G401 (cell line): ENCODE results near the gene MS4A6E. TPM values are rescaled to one million over a fixed set of nuclear protein-coding genes. Genes with fewer than 3 reads are reported as not detected.
"Not testable (repeated sequence)": the region's sequence is repeated elsewhere in the genome, so short reads cannot be mapped to it uniquely, and the experiment has no call there.

Experiments used
- DNase-seq: peaks from one replicate; pipeline ENCODE4 v3.0.0-alpha.2; 2015; ENCODE audit warnings: low spot score
- in situ Hi-C: cut with HindIII; loops from 2 replicates; pipeline ENCODE4 v1.10.0; 2016; ENCODE audit warnings: low sequenced_read_pairs, mixed read lengths
- total RNA-seq: library from RNA; depleted of rRNA; stranded (reverse); fragments of >200 nt; shearing (Covaris generic); gene quantifications from 2 replicates; pipeline ENCODE4 v1.2.3, GENCODE V29; 2014; rRNA removed

Gene MS4A6E, protein sequence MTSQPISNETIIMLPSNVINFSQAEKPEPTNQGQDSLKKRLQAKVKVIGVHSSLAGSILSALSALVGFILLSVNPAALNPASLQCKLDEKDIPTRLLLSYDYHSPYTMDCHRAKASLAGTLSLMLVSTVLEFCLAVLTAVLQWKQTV
- total RNA-seq: not detected in 2 replicates

DNA sequence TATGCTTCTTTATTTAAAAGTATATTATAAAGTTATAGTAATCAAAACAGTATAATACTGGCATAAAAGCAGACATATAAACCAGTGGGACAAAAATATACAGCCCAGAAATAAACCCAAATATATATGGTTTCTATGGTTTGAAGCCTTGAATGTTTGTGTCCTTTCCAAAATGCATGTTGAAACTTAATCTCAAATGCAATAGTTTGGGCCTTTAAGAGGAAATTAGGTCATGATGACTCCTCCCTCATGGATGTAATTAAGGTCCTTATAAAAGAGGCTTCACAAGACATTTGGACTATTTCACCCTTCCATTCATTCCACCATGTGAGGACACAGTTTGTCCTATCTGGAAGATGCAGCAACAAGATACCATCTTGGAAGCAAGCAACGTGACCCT, at the start of gene MS4A6E:
Gene MS4A6E (plus strand): TSS at position 301 of the 400 bp plus-strand sequence. CDS start 7,641 bp downstream, outside the sequence.
- DNase-seq: no peak
- in situ Hi-C loops: no loop called here

DNA sequence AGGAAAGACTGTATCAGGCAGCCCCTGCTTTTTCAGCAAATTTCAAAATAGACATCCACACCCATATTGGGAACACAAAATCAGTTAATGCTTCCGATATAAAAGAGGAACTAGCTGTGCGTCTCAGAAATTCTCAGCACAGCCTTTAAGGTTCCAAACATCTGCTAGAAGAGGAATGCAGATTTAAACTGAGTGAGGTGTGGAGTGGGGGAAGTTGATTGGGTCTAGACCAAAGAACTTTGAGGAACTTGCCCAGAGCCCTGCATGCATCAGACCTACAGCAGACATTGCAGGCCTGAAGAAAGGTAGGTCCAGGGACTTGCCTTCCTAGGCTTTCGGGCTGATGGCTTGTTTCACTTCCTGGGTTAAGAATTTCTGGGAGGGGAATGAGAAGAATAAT, 46.6 kb upstream of the MS4A6E start, which contains the start of gene MS4A4A:
Gene MS4A4A (plus strand): TSS at position 255 of the 400 bp plus-strand sequence. CDS start 10 bp downstream, at position 265.
- in situ Hi-C loops: no loop called here
- DNase-seq: no peak

DNA sequence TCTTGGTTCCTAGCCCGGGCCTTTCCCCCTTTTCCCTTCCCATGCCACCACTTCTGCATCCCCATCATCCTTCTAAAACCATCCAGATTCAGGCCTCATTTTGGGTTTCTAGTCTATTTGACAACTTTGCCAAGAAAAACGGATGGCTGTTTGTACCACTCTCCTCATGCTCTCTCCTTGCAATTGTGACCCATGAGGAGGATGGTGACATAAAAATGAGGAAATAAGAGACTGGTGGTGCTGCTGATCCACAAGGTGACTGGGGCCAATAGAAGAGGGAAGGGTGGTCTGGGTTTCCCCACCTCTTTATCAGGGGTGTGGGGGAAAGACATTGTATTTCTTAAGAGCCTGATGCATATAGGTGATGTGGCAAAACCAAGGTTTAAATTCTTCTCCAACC, 45.6 kb upstream of the MS4A6E start:
- DNase-seq: peak; percentile 17
- in situ Hi-C loops: no loop called here

DNA sequence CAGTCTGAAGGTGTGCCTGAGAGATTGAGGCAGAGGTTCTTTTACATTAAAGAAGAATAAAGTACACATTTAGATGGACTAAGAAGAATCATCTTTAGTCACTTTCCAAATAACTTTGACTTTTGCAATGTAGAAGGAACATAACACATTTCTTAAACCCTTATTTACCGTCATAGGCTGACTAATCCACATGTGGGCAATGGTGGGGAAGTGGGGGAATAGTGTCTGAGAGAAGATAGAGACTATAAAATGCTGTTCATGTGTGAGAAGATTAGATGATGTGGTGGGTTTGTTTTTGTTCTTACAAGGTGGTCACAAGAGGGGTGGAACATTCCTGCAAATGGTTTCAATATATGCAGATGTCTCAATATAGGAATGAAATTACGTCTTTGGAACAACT, 44.8 kb upstream of the MS4A6E start:
- in situ Hi-C loops: no loop called here
- no peak for DNase-seq

DNA sequence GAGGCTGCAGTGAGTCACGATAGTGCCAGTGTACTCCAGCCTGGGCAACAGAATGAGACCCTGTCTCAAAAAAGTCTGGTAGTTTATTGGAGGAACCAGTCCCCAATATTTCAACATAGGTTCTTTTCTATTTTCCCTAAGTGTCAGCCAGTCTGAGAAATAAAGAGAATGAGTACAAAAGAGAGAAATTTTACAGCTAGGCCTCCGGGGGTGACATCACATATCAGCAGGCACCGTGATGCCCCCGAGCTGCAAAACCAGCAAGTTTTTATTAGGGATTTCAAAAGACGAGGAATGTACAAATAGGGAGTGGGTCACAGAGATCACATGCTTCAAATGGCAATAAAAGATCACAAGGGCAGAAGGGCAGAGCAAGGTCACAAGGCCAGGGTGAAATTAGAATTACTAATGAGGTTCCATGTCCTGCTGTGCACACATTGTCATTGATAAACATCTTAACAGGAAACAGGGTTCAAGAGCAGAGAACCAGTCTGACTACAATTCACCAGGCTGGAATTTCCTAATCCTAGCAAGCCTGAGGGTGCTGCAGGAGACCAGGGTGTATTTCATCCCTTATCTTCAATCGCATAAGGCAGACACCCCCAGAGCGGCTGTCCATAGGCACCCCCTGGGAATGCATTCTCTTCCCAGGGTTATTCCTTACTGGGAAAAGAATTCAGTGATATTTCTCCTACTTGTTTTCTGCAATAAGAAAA, 41.5 kb upstream of the MS4A6E start:
- in situ Hi-C loops, DNase-seq: not testable (repeated sequence)

DNA sequence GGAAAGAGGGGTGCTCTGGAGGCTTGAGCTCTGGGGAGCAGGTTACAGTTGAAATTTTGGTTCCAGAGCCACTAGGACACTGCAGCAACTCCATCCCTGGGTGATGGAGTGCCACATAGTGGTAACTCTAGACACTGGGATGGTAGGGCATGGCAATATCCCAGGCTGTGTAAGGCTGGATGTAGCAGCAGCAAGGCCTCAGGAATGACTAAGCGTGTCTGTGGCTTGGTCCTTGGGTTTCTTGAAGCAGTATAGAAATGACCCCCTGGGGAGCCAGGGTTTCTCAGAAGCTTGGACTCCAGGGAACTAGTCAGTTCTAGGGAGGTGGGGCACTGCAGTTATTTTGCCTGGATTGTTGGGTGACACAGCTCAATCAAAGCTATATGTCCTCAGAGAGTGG, 38.5 kb upstream of the MS4A6E start:
- no peak for DNase-seq
- in situ Hi-C loops: no loop called here

DNA sequence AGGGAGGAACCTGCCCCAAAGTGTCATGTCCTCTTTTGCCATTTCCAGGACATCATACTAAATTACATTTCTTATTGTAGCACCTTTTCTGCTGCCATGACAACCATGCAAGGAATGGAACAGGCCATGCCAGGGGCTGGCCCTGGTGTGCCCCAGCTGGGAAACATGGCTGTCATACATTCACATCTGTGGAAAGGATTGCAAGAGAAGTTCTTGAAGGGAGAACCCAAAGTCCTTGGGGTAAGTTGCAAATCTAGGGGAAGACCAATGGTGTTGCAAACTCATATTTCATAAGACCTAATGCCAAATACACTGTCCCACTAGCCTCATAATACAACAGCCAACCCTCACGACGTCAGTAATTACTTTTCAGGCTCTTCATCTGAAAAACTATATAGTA, 34.9 kb upstream of the MS4A6E start:
- DNase-seq: no peak
- in situ Hi-C loops: no loop called here

DNA sequence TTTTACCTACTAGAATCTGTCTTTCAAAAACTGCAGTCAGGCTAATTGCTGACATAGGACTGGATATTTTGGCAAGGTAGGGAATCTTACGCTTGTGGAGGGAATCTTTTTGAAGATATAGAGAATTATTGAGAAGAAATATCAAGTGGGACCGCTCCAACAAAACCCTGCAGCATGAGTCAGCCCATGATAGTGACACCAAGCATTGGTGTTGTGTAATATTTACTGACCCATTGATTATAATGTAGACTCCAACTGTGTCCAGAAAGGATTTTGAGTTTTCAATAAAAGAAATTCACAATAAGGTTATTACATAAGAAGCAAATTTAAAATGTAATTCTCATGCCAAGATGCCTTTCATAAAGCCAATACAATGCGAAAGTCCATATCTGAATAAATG, 25.9 kb upstream of the MS4A6E start:
- in situ Hi-C loops: no loop called here

DNA sequence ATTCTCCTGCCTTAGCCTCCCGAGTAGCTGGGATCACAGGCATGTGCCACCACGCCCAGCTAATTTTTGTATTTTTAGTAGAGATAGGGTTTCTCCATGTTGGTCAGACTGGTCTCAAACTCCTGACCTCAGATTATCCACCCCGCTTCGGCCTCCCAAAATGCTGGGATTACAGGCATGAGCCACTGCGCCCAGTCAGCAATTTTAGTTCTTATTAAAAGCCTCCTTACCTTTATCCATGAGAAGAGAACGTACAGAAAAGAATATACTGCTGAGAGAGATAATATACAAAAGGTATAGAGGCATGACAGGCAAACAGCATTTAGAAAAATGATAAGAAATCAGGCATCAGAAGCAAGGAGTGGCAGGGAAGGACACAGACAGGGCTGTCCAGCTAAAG, 25.2 kb upstream of the MS4A6E start:
- in situ Hi-C loops, DNase-seq: not testable (repeated sequence)

More for the DNA sequence above, 25.9 kb upstream of the MS4A6E start:
- DNase-seq: no peak

DNA sequence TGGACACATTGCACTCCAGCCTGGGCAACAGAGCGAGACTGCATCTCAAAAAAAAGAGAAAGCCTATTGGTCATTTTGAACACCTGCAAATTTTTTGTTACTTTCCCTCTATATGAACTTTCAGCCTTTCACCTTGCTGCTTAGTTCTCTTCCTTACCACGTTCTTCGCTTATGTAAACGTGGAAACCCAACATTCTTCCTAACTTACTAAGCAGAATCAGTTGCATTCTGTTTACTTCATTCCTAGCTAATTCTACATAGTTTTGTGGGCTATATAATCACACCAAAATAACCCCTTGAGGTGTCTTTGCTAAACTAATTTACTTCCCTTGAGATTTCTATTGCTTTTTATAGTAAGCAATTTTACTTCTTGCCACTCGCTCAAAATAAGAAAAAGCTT, 23.4 kb upstream of the MS4A6E start:
- DNase-seq: no peak
- in situ Hi-C loops: no loop called here

DNA sequence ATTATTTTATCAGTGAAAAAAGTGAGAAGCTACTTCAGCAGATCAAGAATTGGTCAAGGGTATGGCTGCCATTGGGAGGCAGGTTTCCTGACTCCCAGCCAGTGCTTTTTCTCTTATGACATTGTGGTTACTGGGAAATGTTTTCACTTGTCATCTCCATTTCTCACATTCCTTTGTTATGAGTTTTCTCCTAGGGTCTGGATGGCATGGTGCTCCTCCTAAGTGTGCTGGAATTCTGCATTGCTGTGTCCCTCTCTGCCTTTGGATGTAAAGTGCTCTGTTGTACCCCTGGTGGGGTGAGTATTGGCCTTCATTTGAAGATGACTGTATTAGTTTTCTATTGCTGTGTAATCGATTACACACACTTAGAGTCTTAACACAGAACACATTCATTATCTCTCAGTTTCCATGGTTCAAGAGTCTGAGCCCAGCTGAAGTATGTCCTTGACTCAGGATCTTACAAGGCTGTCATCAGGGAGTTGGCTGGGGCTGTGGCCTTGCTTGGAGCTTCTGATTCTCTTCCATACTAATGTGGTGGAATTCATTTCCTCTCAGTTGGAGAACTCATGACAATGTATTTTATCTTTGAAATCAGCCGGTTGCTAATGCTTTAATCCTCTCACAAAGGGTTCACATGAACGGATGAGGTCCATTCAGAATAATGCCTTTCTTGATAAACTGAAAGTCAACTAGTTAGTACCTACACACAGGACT, 21.0 kb upstream of the MS4A6E start:
- in situ Hi-C loops: no loop called here
- no peak for DNase-seq

DNA sequence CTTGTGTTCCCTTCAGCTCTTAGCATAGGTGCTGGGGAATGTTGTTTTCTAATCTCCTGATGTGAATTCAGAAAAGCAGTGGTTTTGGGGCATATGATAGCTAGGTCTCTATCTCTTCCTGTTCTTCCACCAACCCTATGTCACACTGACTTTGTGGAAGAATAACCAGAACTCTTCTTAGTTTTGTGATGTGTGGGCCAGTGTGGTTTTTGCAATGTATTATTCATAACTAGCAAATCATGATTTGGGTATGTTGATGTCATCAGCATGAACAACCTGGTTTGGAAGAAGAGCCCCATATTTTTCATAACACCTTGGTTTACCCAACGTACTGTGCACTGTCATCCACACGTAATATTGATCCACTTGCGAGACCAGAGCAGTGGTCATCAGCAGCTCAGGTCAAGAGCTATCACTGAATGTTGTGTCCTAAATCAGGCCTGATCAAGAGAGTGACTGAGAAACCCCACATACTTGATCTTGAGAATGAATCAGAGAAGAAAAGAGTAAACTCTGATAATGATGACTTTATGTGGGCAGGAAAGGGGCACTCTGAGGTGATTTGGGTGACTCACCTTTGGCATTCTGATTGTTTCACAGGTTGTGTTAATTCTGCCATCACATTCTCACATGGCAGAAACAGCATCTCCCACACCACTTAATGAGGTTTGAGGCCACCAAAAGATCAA, 19.4 kb upstream of the MS4A6E start:
- in situ Hi-C loops: no loop called here
- no peak for DNase-seq

DNA sequence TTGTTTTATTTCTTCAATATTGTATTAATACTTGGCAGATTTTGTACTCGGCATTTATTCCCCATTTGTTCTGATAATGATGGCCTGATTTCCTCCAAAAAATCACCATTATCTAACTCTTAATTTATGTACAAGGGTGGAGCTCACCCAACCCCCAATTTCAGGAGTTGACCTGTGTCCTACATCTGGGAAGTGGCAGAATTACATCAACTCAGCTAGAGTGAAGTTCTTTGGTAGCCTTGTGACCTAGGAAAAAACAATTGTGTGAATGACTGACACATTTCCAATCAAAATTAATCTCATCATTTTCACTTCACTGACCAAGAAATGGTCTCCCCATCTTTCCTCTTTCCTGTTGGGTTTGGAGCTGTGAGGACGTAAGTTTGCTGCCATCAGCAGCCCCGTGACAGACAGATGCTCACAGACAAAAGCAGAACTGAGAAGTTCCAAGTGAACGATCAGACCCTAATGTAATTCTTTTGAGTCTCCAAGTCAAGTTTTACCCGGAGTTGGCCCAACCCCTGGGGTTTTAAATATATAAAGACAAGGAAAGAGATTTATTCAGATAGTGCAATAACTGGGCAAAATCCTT, 16.6 kb upstream of the MS4A6E start:
- in situ Hi-C loops: no loop called here
- DNase-seq: no peak

DNA sequence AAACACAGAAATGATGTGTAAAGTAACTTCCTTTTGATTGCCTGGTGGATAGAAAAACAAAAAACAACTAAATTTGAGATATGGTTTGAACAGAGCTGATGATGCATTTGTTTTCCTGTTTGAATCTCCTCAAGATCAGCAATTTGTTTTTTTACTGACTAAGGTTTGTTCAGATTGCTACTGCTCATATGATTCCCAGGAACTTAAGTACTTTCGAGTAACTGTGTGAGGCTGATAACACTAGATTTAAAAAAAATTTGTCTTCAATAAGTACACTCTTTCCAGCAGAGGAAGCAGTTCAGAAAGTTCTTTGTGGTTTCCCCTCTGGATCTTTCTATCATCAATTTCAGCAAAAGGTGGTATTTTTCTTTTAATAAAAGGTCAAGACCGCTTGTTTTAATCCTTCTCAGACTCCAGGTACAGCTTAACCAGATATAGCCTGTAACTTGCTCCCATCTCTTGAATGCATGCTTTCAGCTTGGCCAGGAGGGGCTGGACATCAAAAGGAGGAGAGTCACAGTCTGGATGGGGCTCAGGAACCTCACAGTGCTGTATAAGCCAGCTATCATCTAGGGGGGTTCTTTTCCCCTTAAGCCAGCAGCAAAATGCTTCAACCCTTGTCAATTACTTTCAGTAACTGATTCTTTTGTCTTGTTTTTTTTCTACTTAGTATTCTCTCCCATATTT, 12.3 kb upstream of the MS4A6E start:
- in situ Hi-C loops: no loop called here
- no peak for DNase-seq

DNA sequence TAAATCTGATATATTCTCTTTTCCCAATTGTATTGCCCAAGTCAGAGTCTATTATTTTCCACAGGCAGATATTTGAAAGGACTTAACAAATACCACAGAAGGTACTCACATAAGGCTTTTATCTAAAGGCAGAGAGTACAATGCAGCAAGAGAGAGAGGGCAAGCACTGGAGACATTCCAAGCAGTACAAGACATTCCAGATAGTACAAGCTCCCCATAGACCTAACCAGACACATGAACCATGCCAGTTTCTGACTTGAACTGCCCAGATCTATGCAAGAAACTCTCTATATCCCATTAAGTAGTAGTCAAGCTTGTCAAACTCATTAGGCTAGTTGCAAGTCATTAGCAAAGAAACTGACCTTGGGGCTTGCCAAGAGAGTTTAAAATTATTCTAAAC, 11.2 kb upstream of the MS4A6E start:
- in situ Hi-C loops: no loop called here
- no peak for DNase-seq

DNA sequence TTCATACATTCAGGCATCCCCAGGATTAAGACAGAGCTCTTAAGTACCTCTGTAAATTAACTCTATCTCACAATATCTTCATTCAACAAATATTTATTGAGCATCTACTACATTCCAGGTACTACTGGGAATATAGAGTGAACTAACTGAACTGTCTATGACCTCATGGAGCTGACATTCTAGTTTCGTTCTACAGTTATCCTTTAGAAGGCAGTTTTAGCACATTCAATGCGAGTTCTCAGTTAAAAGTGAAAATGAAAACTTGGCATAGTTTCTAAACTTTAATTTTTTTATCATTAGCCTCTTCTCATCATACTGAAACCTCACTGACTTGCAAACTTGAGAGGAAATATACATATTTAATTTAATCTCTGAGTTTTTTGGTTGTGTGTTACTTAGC, 10.7 kb upstream of the MS4A6E start:
- DNase-seq: no peak
- in situ Hi-C loops: no loop called here

DNA sequence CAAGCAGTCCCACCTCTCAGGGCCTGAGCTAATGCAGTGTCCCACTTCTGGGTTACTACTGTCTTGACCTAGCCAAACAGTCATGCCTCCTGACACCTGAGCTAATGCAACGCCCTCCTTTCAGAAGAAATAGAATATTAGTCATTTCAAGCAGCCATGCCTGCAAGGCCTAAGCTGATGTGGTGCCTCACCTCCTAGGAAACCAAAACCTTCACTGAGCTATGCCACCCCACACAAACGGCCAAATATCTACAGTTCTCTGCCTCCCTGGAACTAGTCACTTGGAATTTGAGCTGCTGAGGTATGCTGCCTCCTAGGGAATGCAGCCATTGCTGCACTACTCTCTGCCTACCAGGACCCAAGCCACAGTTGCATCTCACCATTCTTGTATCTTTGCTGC, 8.3 kb upstream of the MS4A6E start:
- DNase-seq: no peak

DNA sequence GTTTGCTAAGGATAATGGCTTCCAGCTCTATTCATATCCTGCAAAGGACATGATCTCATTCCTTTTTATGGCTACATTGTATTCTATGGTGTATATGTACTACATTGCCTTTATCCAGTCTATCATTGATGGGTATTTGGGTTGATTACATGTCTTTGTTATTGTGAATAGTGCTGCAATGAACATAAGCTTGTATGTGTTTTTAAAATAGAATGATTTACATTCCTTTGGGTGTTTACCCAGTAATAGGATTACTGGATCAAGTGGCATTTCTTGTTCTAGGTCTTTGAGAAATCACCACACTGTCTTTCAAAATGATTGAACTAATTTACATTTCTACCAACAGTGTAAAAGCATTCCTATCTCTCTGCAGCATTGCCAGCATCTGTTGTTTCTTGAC, 6.0 kb upstream of the MS4A6E start:
- DNase-seq: no peak
- in situ Hi-C loops: no loop called here

More for the DNA sequence above, 8.3 kb upstream of the MS4A6E start:
- in situ Hi-C loops: no loop called here

DNA sequence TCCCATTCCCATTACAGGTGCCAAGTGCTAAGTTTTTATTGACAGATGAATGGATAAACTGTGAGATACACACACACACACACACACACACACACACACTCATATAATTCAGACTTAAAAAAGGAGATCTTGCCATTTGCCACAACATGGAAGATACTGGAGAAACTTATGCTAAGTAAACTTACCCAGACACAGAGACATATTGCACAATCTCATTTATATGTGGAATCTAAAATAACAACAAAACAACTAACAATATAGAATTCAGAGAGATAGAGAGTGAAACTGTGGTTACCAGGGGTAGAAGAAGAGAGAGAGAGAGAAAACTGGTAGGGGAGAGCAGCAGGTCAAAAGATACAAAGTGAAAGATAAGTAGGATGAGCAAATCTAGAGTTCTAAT, 1.4 kb downstream of the MS4A6E start:
- no peak for DNase-seq
- in situ Hi-C loops: no loop called here
